HG03565 (cell line): ENCODE data around the gene PCGF5.
"Not testable (repeated sequence)": the region's sequence is repeated elsewhere in the genome, so short reads cannot be mapped to it uniquely, and the experiment has no call there.

Experiments
- ATAC-seq: cut with Tn5 transposase; IDR thresholded peaks from one replicate; pipeline ENCODE4 v1.9.1; 2021; ENCODE audit warnings: mild to moderate bottlenecking, moderate library complexity; ENCODE audit not compliant: unreplicated experiment

PCGF5 gene

DNA sequence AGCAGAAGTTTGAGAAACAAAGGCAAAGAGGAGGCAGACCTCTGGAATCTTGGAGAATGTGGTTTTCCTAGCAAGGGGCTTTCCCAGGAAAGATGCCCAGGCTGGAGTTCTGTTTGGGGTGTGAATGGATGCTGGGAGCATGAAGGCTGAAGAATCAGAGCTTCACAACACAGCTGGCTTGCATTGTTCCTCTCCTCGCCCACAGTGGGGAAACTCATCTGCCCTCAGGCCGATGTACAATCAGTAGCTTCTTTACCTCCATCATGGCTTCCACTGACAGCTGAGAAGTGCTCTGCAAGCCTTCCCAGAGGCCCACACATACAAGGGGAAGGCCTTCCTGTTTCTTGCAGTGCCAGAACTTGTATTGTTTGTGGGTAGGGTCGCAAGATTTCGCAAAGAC lies 98.9 kb downstream of the PCGF5 start:
- ATAC-seq, result no peak

DNA sequence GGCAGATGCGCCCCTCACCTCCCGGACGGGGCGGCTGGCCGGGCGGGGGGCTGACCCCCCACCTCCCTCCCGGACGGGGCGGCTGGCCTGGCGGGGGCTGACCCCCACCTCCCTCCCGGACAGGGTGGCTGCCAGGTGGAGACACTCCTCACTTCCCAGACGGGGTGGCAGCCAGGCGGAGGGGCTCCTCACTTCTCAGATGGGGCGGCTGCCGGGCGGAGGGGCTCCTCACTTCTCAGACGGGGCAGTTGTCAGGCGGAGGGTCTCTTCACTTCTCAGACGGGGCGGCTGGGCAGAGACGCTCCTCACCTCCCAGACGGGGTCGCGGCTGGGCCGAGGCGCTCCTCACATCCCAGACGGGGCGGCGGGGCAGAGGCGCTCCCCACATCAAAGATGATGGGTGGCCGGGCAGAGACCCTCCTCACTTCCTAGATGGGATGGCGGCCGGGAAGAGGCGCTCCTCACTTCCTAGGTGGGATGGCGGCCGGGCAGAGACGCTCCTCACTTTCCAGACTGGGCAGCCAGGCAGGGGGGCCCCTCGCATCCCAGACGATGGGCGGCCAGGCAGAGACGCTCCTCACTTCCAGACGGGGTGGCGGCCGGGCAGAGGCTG lies 102.9 kb downstream of the PCGF5 start:
- ATAC-seq, result not testable (repeated sequence)

DNA sequence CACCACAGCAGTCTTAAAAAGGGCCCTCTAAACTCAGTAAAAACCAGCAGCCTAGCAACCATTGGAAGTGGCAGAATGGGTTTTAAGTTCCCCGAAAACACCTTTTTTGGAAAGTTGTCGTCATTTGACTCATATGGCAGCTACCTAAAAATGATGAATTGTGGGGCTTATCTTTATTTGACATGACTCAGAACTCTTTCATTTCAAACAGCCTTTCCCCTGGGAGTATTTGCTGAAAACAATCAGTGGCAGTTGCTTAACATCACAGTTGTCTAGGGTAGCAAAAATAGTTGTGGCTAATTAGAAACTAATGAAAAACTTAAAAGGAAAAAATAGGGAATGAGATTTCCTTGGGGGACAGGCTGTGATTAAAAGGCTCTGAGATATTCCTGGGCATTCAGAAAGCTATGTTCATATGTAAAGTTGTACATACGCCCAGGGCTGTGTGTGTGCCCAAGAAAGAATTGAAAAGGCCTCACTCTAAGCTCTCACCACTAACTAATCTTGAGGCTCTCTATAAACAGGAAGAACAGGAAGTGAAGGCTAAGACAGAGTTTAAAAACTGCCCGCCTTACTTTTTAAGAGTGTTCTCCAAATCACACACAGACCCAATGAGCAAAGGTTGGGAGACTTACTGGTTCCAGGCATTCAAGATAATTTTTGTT lies 108.0 kb downstream of the PCGF5 start:
- ATAC-seq, result no peak
